ENCODE results near the gene LEUTX. TPM values are rescaled to one million over a fixed set of nuclear protein-coding genes. Genes with fewer than 3 reads are reported as not detected.
"Not testable (repeated sequence)": the region's sequence is repeated elsewhere in the genome, so short reads cannot be mapped to it uniquely, and the experiment has no call there.

LEUTX gene
- total RNA-seq: not detected
- long read RNA-seq: 0 reads

- no peak for DNase-seq
- no peak for ATAC-seq (ENCODE audit: poor library complexity)
- intact Hi-C loops (cut with DNase I): no loop called here
These were observed at the start of gene LEUTX for GRCh38 chr19:39778763-39779162. Gene LEUTX (plus strand): TSS chr19:39778854. CDS start chr19:39778921, 67 bp downstream.

GRCh38 chr19:39729594-39729993 lies 49.1 kb upstream of the LEUTX start:
- intact Hi-C loops (cut with DNase I): no loop called here
- ATAC-seq (ENCODE audit: poor library complexity): no peak
- DNase-seq: no peak

GRCh38 chr19:39731685-39732084 lies 47.0 kb upstream of the LEUTX start:
- DNase-seq: no peak
- intact Hi-C loops (cut with DNase I): no loop called here
- no peak for ATAC-seq (ENCODE audit: poor library complexity)

GRCh38 chr19:39733841-39734240 lies 44.8 kb upstream of the LEUTX start:
- intact Hi-C loops (cut with DNase I): no loop called here
- DNase-seq (no peak), ATAC-seq (ENCODE audit: poor library complexity) (no peak)

- no peak for ATAC-seq (ENCODE audit: poor library complexity)
- intact Hi-C loops (cut with DNase I): no loop called here
- DNase-seq: no peak
These were observed 43.0 kb upstream of the LEUTX start for GRCh38 chr19:39735688-39736087.

GRCh38 chr19:39736088-39736487 lies 42.6 kb upstream of the LEUTX start:
- no peak for ATAC-seq (ENCODE audit: poor library complexity)
- intact Hi-C loops (cut with DNase I): no loop called here

GRCh38 chr19:39737351-39737750 lies 41.3 kb upstream of the LEUTX start:
- intact Hi-C loops (cut with DNase I): no loop called here
- DNase-seq (no peak), ATAC-seq (ENCODE audit: poor library complexity) (no peak)

More at GRCh38 chr19:39736088-39736487, 42.6 kb upstream of the LEUTX start:
- DNase-seq: no peak

GRCh38 chr19:39737891-39738290 lies 40.8 kb upstream of the LEUTX start, which contains the start of gene CLC:
Gene CLC (minus strand): TSS chr19:39738029. CDS start chr19:39737952, 77 bp downstream.
- intact Hi-C loops (cut with DNase I): no loop called here
- DNase-seq: no peak
- no peak for ATAC-seq (ENCODE audit: poor library complexity)

GRCh38 chr19:39738814-39739213 lies 39.8 kb upstream of the LEUTX start:
- ATAC-seq (ENCODE audit: poor library complexity): no peak
- no peak for DNase-seq
- intact Hi-C loops (cut with DNase I): no loop called here

- DNase-seq (no peak), ATAC-seq (ENCODE audit: poor library complexity) (no peak)
- intact Hi-C loops (cut with DNase I): no loop called here
These were observed 38.3 kb upstream of the LEUTX start for GRCh38 chr19:39740395-39740794.

GRCh38 chr19:39745643-39746042 lies 33.0 kb upstream of the LEUTX start:
- intact Hi-C loops (cut with DNase I): no loop called here
- DNase-seq (no peak), ATAC-seq (ENCODE audit: poor library complexity) (no peak)

- intact Hi-C loops (cut with DNase I): no loop called here
- DNase-seq: no peak
- ATAC-seq (ENCODE audit: poor library complexity): no peak
These were observed 31.7 kb upstream of the LEUTX start for GRCh38 chr19:39746836-39747529.

GRCh38 chr19:39749981-39750380 lies 28.7 kb upstream of the LEUTX start:
- DNase-seq: no peak
- ATAC-seq (ENCODE audit: poor library complexity): no peak
- intact Hi-C loops (cut with DNase I): no loop called here

GRCh38 chr19:39752390-39752789 lies 26.3 kb upstream of the LEUTX start:
- DNase-seq (no peak), ATAC-seq (ENCODE audit: poor library complexity) (no peak)
- intact Hi-C loops (cut with DNase I): no loop called here

- ATAC-seq (ENCODE audit: poor library complexity): no peak
- no peak for DNase-seq
- intact Hi-C loops (cut with DNase I): no loop called here
These were observed 25.9 kb upstream of the LEUTX start for GRCh38 chr19:39752795-39753194.

- DNase-seq (no peak), ATAC-seq (ENCODE audit: poor library complexity) (no peak)
- intact Hi-C loops (cut with DNase I): no loop called here
These were observed 24.1 kb upstream of the LEUTX start for GRCh38 chr19:39754544-39754943.

- DNase-seq (no peak), ATAC-seq (ENCODE audit: poor library complexity) (no peak)
- intact Hi-C loops (cut with DNase I): no loop called here
These were observed 23.7 kb upstream of the LEUTX start for GRCh38 chr19:39754971-39755370.

- DNase-seq: no peak
- no peak for ATAC-seq (ENCODE audit: poor library complexity)
- intact Hi-C loops (cut with DNase I): no loop called here
These were observed 19.0 kb upstream of the LEUTX start for GRCh38 chr19:39759457-39760184.

- ATAC-seq (ENCODE audit: poor library complexity); intact Hi-C loops (cut with DNase I); DNase-seq: not testable (repeated sequence)
These were observed 16.8 kb upstream of the LEUTX start for GRCh38 chr19:39761851-39762250.

Measured in Right ventricle myocardium superior (tissue), 1 donor.